HepG2 (cell line): ENCODE measurements around the gene SV2A. TPM values are rescaled to one million over a fixed set of nuclear protein-coding genes. Genes with fewer than 3 reads are reported as not detected.
A peak's percentile ranks its signal among the peaks of the same experiment; 100 is the strongest.

Experiments
- ADNP ChIP-seq: sonication (generic); formaldehyde crosslinking; IDR thresholded peaks from 2 replicates; pipeline ENCODE4 v1.4.0; 2020; ENCODE audit warnings: missing genetic modification reagents
- CEBPG ChIP-seq: IDR thresholded peaks from 2 replicates; pipeline ENCODE4 v1.6.1; 2016
- REPIN1 ChIP-seq: sonication (generic); formaldehyde crosslinking; IDR thresholded peaks from 2 replicates; pipeline ENCODE4 v1.8.0; 2022; ENCODE audit warnings: missing genetic modification reagents, low read depth, mild to moderate bottlenecking, borderline replicate concordance
- RNF2 ChIP-seq: fragments of 450-650 bp; conservative IDR thresholded peaks from 2 replicates; pipeline ENCODE4 v1.6.1; 2016; ENCODE audit warnings: low read depth
- TBX2 ChIP-seq: sonication (generic); formaldehyde crosslinking; IDR thresholded peaks from 2 replicates; pipeline ENCODE4 v1.5.0; 2020; ENCODE audit warnings: missing genetic modification reagents, mild to moderate bottlenecking, borderline replicate concordance
- THAP11 ChIP-seq: IDR thresholded peaks from 2 replicates; pipeline ENCODE4 v1.6.1; 2016; ENCODE audit warnings: missing biosample characterization, missing genetic modification reagents
- TOE1 ChIP-seq: sonication (generic); formaldehyde crosslinking; IDR thresholded peaks from 2 replicates; pipeline ENCODE4 v1.4.0; 2020; ENCODE audit warnings: mild to moderate bottlenecking, missing genetic modification reagents
- ZC3H4 ChIP-seq: sonication (generic); formaldehyde crosslinking; IDR thresholded peaks from 2 replicates; pipeline ENCODE4 v1.4.0; 2020; ENCODE audit warnings: missing genetic modification reagents, borderline replicate concordance
- ZNF124 ChIP-seq: sonication (generic); formaldehyde crosslinking; IDR thresholded peaks from 2 replicates; pipeline ENCODE4 v1.4.0; 2020; ENCODE audit warnings: missing genetic modification reagents
- ZNF446 ChIP-seq: sonication (generic); formaldehyde crosslinking; IDR thresholded peaks from 2 replicates; pipeline ENCODE4 v1.5.0; 2020; ENCODE audit warnings: mild to moderate bottlenecking, missing genetic modification reagents
- ZNF549 ChIP-seq: sonication (generic); formaldehyde crosslinking; IDR thresholded peaks from 2 replicates; pipeline ENCODE4 v1.5.0; 2020; ENCODE audit warnings: missing genetic modification reagents
- polyA plus RNA-seq, 8 experiments: library from polyadenylated mRNA; depleted of rRNA in 3 of 8; stranded (reverse) in 7 of 8; unstranded in 1 of 8; fragments of >200 nt; fragmentation: Illumina TruSeq in 4 of 8; extraction: Trizol in 4 of 8; gene quantifications; 2 replicates each; pipeline versions ENCODE4 v1.2.1 to v1.2.3, GENCODE V29; 2011 to 2016; ENCODE audit warnings: low read depth in 4 of 8, missing spikeins in 1 of 8, mixed read lengths in 1 of 8; ENCODE audit not compliant: insufficient read depth in 1 of 8
- total RNA-seq, 5 experiments: library from RNA; depleted of rRNA; stranded (reverse); fragments of >200 nt; fragmentation: Illumina TruSeq; extraction: Trizol; gene quantifications; 2 replicates each; pipeline ENCODE4 v1.2.3, GENCODE V29; 2016; ENCODE audit warnings: low read depth in 1 of 5
- TF ChIP-seq, protein P1 (sequence below): sonication (generic); formaldehyde crosslinking; IDR thresholded peaks from 2 replicates; pipeline ENCODE4 v1.9.0; 2021; ENCODE audit warnings: missing genetic modification reagents, borderline replicate concordance
- TF ChIP-seq, protein P2 (sequence below): sonication (generic); formaldehyde crosslinking; IDR thresholded peaks from 2 replicates; pipeline ENCODE4 v1.4.0; 2020; ENCODE audit warnings: low read depth, mild to moderate bottlenecking, missing genetic modification reagents
- TF ChIP-seq, protein P3 (sequence below): sonication (generic); formaldehyde crosslinking; IDR thresholded peaks from 2 replicates; pipeline ENCODE4; 2020; ENCODE audit warnings: missing genetic modification reagents, mild to moderate bottlenecking, borderline replicate concordance
- TF ChIP-seq, protein P4 (sequence below): sonication (generic); formaldehyde crosslinking; IDR thresholded peaks from 2 replicates; pipeline ENCODE4 v1.5.0; 2020; ENCODE audit warnings: mild to moderate bottlenecking, missing genetic modification reagents, borderline replicate concordance
- TF ChIP-seq, protein P5 (sequence below): sonication (generic); formaldehyde crosslinking; IDR thresholded peaks from 2 replicates; pipeline ENCODE4 v1.8.0; 2022; ENCODE audit warnings: missing genetic modification reagents, mild to moderate bottlenecking, inconsistent platforms, borderline replicate concordance

The SV2A gene
- total and polyA plus RNA-seq, 2 of the 13 experiments (the other 11 are each of a cell fraction or from before 2014, with no cell fraction given) = 0.84 to 1.9 TPM

DNA sequence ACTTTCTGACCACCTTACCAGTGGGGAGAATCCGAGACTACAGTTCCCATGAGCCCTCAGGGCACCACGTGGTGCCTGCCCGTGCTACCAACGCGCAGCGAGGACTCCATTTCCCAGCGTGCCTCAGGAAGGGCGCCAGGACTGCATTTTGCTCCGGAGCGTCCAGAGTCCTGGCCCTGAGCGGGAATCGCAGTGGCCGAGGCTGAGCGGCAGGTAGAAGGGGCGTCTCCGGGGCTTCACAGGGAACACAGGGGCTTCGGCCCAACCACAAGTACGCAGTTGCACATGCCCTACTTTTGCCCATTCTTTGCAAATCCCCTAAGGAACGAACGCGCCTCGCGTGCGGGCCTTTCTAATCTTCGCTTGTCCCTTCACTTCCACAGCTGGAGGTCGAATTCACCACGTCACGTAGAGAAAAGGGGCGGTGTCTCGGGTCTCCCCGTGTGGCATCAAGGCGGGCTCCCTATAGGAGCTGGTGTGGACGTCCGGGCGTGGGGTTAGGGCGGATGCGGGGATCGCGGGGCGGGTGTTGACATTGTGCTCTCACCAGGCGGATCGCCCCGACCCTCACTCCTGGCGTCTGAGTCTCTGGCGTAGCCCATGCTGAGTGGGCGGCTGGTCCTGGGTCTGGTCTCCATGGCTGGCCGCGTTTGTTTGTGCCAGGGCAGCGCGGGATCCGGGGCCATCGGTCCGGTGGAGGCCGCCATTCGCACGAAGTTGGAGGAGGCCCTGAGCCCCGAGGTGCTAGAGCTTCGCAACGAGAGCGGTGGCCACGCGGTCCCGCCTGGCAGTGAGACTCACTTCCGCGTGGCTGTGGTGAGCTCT, 18.0 kb downstream of the SV2A start, which contains the start of gene BOLA1 (continued):
- TF ChIP-seq, protein P1, sequence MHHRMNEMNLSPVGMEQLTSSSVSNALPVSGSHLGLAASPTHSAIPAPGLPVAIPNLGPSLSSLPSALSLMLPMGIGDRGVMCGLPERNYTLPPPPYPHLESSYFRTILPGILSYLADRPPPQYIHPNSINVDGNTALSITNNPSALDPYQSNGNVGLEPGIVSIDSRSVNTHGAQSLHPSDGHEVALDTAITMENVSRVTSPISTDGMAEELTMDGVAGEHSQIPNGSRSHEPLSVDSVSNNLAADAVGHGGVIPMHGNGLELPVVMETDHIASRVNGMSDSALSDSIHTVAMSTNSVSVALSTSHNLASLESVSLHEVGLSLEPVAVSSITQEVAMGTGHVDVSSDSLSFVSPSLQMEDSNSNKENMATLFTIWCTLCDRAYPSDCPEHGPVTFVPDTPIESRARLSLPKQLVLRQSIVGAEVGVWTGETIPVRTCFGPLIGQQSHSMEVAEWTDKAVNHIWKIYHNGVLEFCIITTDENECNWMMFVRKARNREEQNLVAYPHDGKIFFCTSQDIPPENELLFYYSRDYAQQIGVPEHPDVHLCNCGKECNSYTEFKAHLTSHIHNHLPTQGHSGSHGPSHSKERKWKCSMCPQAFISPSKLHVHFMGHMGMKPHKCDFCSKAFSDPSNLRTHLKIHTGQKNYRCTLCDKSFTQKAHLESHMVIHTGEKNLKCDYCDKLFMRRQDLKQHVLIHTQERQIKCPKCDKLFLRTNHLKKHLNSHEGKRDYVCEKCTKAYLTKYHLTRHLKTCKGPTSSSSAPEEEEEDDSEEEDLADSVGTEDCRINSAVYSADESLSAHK (CRISPR knock-in tag) = no peak
- TF ChIP-seq, protein P2, sequence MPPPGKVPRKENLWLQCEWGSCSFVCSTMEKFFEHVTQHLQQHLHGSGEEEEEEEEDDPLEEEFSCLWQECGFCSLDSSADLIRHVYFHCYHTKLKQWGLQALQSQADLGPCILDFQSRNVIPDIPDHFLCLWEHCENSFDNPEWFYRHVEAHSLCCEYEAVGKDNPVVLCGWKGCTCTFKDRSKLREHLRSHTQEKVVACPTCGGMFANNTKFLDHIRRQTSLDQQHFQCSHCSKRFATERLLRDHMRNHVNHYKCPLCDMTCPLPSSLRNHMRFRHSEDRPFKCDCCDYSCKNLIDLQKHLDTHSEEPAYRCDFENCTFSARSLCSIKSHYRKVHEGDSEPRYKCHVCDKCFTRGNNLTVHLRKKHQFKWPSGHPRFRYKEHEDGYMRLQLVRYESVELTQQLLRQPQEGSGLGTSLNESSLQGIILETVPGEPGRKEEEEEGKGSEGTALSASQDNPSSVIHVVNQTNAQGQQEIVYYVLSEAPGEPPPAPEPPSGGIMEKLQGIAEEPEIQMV (CRISPR knock-in tag) = no peak
- no peak for TF ChIP-seq TOE1 (CRISPR knock-in tag)
- no peak for TF ChIP-seq REPIN1 (CRISPR knock-in tag)
- peak; percentile 30; the same call in 1 of the 2 replicates for TF ChIP-seq ZNF446 (CRISPR knock-in tag)
- TF ChIP-seq ZNF549 (CRISPR knock-in tag) = no peak
- TF ChIP-seq RNF2 = no peak
- peak; percentile 100 for TF ChIP-seq THAP11 (CRISPR knock-in tag)
- TF ChIP-seq, protein P3, sequence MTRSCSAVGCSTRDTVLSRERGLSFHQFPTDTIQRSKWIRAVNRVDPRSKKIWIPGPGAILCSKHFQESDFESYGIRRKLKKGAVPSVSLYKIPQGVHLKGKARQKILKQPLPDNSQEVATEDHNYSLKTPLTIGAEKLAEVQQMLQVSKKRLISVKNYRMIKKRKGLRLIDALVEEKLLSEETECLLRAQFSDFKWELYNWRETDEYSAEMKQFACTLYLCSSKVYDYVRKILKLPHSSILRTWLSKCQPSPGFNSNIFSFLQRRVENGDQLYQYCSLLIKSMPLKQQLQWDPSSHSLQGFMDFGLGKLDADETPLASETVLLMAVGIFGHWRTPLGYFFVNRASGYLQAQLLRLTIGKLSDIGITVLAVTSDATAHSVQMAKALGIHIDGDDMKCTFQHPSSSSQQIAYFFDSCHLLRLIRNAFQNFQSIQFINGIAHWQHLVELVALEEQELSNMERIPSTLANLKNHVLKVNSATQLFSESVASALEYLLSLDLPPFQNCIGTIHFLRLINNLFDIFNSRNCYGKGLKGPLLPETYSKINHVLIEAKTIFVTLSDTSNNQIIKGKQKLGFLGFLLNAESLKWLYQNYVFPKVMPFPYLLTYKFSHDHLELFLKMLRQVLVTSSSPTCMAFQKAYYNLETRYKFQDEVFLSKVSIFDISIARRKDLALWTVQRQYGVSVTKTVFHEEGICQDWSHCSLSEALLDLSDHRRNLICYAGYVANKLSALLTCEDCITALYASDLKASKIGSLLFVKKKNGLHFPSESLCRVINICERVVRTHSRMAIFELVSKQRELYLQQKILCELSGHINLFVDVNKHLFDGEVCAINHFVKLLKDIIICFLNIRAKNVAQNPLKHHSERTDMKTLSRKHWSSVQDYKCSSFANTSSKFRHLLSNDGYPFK (CRISPR knock-in tag) = no peak; the same call in 1 of the 2 replicates
- TF ChIP-seq, protein P4, sequence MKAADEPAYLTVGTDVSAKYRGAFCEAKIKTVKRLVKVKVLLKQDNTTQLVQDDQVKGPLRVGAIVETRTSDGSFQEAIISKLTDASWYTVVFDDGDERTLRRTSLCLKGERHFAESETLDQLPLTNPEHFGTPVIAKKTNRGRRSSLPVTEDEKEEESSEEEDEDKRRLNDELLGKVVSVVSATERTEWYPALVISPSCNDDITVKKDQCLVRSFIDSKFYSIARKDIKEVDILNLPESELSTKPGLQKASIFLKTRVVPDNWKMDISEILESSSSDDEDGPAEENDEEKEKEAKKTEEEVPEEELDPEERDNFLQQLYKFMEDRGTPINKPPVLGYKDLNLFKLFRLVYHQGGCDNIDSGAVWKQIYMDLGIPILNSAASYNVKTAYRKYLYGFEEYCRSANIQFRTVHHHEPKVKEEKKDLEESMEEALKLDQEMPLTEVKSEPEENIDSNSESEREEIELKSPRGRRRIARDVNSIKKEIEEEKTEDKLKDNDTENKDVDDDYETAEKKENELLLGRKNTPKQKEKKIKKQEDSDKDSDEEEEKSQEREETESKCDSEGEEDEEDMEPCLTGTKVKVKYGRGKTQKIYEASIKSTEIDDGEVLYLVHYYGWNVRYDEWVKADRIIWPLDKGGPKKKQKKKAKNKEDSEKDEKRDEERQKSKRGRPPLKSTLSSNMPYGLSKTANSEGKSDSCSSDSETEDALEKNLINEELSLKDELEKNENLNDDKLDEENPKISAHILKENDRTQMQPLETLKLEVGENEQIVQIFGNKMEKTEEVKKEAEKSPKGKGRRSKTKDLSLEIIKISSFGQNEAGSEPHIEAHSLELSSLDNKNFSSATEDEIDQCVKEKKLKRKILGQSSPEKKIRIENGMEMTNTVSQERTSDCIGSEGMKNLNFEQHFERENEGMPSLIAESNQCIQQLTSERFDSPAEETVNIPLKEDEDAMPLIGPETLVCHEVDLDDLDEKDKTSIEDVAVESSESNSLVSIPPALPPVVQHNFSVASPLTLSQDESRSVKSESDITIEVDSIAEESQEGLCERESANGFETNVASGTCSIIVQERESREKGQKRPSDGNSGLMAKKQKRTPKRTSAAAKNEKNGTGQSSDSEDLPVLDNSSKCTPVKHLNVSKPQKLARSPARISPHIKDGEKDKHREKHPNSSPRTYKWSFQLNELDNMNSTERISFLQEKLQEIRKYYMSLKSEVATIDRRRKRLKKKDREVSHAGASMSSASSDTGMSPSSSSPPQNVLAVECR = no peak; the same call in 1 of the 2 replicates
- TF ChIP-seq ZC3H4 = no peak
- TF ChIP-seq TBX2 (CRISPR knock-in tag) = peak; percentile 50; the same call in 1 of the 2 replicates
- TF ChIP-seq ZNF124 (CRISPR knock-in tag) = 0 out of 2 replicates have a peak, but pooled peaks have one; percentile 29
- TF ChIP-seq, protein P5, sequence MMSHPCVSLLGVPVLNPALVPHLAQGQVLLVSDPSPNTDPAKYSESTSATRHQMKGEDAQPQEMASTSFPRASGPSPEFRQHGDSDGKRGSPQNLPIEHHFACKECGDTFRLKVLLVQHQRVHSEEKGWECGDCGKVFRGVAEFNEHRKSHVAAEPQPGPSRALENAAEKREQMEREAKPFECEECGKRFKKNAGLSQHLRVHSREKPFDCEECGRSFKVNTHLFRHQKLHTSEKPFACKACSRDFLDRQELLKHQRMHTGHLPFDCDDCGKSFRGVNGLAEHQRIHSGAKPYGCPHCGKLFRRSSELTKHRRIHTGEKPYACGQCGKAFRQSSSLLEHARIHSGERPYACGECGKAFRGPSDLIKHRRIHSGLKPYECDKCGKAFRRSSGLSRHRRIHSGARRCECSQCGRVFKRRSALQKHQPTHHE (CRISPR knock-in tag) = no peak
- TF ChIP-seq CEBPG (CRISPR knock-in tag) = 0 out of 2 replicates have a peak, but pooled peaks have one; percentile 6
- no peak for TF ChIP-seq ADNP
